Activated B cell treated with CpG ODN at 0.5 μM for 24 hours (primary cell): ENCODE measurements around the gene LBR. TPM values are rescaled to one million over a fixed set of nuclear protein-coding genes. Genes with fewer than 3 reads are reported as not detected.

ENCODE experiments used
- ATAC-seq: fragments of 200-7000 bp; cut with Tn5 transposase; one replicate; pipeline ENCODE4 v1.10.0; 2021; ENCODE audit warnings: low read depth, mild to moderate bottlenecking, moderate library complexity
- CTCF ChIA-PET: fragments of 350-600 bp; sonication (Branson Sonifier 250); formaldehyde crosslinking; loops from one replicate; lab custom pipeline; 2021; ENCODE audit warnings: antibody characterized with exemption; lab: Charles Lee
- POLR2A ChIA-PET: fragments of 350-600 bp; sonication (Branson Sonifier 250); formaldehyde crosslinking; loops from one replicate; lab custom pipeline; 2021; ENCODE audit warnings: antibody characterized with exemption; lab: Charles Lee
- DNase-seq: peaks from one replicate; pipeline ENCODE4 v3.0.0; 2022
- H3K27ac Mint-ChIP-seq: one replicate; pipeline ENCODE4 v1.8.0; 2020; ENCODE audit warnings: mixed read lengths
- H3K27me3 Mint-ChIP-seq: one replicate; pipeline ENCODE4 v1.8.0; 2021; ENCODE audit warnings: mixed read lengths
- H3K36me3 Mint-ChIP-seq: one replicate; pipeline ENCODE4 v1.8.0; 2021; ENCODE audit warnings: low read depth, mixed read lengths
- H3K4me1 Mint-ChIP-seq: one replicate; pipeline ENCODE4 v1.8.0; 2021; ENCODE audit warnings: mixed read lengths
- H3K4me3 Mint-ChIP-seq: one replicate; pipeline ENCODE4 v1.8.0; 2020; ENCODE audit warnings: mild to moderate bottlenecking, mixed read lengths
- H3K9me3 Mint-ChIP-seq: one replicate; pipeline ENCODE4 v1.8.0; 2020; ENCODE audit warnings: mixed read lengths
- CTCF ChIP-seq: fragments of 200-600 bp; IDR thresholded peaks from one replicate; pipeline ENCODE4 v1.8.0; 2022; ENCODE audit warnings: antibody characterized with exemption, mild to moderate bottlenecking
- intact Hi-C: fragments of 100-400 bp; cut with micrococcal nuclease; formaldehyde crosslinking; loops from one replicate; pipeline ENCODE4 v1.15.1; 2024
- total RNA-seq: library from RNA; stranded (reverse); gene quantifications from 2 replicates; pipeline ENCODE4 v1.2.3, GENCODE V29; 2022

The LBR gene
- total RNA-seq, 1 donor from 2014 or later, result 113 TPM

GRCh38 chr1:225380691-225381090 lies 47.1 kb downstream of the LBR start:
- ATAC-seq (no peak), DNase-seq (no peak)
- H3K27ac Mint-ChIP-seq, result no peak overlapping the region
- no peaks in the 10 kb centered on the region for H3K27me3 Mint-ChIP-seq
- intact Hi-C loops, result no loop called here
- POLR2A ChIA-PET, result no interaction called here
- TF ChIP-seq CTCF, result no peak
- H3K4me1 Mint-ChIP-seq, result no peaks in the 10 kb centered on the region
- H3K4me3 Mint-ChIP-seq, result no peak overlapping the region
- H3K9me3 Mint-ChIP-seq, result no peaks in the 10 kb centered on the region
- CTCF ChIA-PET, result no interaction called here
- no peaks in the 10 kb centered on the region for H3K36me3 Mint-ChIP-seq

DNA sequence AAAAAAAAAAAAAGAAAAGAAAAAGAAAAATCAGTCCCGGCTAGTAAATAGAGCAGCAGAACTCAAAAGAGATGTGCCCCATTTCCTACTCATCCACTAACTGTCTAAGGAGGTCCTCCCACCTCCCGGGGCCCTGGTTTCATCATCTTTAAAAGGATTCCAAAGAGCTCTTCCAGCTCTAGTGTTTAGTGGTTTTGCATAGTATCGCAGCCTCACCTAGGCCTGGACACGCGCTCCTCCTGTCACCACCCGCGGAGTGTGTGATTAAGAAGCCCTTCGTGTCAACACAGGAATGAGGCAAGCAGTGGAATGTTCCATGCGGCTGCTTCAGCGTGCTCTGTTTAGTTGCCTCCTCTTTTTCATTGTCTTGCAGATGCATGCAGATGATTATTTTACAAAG lies 49.0 kb downstream of the LBR start:
- no peaks in the 10 kb centered on the region for H3K27me3 Mint-ChIP-seq
- no peak for ATAC-seq
- intact Hi-C loops, result no loop called here
- DNase-seq, result no peak
- H3K27ac Mint-ChIP-seq, result no peak overlapping the region
- H3K36me3 Mint-ChIP-seq, result no peaks in the 10 kb centered on the region
- TF ChIP-seq CTCF, result no peak
- H3K4me3 Mint-ChIP-seq, result no peak overlapping the region
- ChIA-PET CTCF (no interaction called here), POLR2A (interaction anchor here (0.6 kb wide), 1 partner anchor 345 kb away, joined by 3 read pairs; no protein-coding TSS in a partner anchor)
- H3K9me3 Mint-ChIP-seq, result no peaks in the 10 kb centered on the region
- H3K4me1 Mint-ChIP-seq, result no peaks in the 10 kb centered on the region

DNA sequence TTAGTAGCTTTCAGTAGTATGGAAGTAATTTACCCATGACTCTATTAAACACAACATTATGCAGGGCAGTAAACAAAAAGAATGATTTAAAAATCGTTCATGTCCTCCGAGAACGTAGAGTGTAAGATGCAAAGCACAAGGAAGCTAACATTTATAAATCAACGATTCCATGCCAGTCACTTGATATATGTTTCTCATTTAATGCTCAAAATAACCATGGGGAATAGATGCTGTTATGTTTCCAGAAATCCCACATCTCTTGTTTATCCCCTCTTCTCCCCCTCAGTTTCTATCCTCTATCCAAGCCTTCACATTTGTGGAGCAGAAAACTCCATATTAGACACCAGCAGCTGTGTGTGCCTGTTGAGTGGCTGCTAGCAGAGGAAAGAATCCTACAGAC lies 52.8 kb downstream of the LBR start:
- DNase-seq (no peak), ATAC-seq (no peak)
- Mint-ChIP-seq H3K27me3 (no peaks in the 10 kb centered on the region), H3K27ac (no peak overlapping the region), H3K36me3 (no peaks in the 10 kb centered on the region), H3K4me1 (no peaks in the 10 kb centered on the region), H3K9me3 (no peaks in the 10 kb centered on the region), H3K4me3 (no peak overlapping the region)
- no peak for TF ChIP-seq CTCF
- intact Hi-C loops, result no loop called here
- CTCF ChIA-PET, result no interaction called here
- POLR2A ChIA-PET, result no interaction called here

DNA sequence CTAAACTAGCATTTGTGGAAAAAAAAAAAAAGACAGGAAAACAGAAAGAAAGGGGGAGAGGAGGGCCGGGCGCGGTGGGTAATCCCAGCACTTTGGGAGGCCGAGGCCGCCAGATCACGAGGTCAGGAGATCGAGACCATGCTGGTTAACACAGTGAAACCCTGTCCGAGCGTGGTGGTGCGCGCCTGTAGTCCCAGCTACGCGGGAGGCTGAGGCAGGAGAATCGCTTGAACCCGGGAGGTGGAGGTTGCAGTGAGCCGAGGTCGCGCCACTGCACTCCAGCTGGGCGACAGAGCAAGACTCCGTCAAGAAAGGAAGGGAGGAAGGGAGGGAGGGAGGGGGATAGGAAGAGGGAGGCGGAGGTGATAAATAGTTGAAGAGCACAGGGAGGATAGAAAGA lies 54.7 kb downstream of the LBR start:
- TF ChIP-seq CTCF, result no peak
- no peak for DNase-seq
- ChIA-PET CTCF (no interaction called here), POLR2A (interaction anchor here (0.6 kb wide), 1 partner anchor 935 kb away, joined by 3 read pairs; no protein-coding TSS in a partner anchor)
- Mint-ChIP-seq H3K27ac (no peak overlapping the region), H3K36me3 (no peaks in the 10 kb centered on the region), H3K4me3 (no peak overlapping the region), H3K9me3 (no peaks in the 10 kb centered on the region), H3K27me3 (no peaks in the 10 kb centered on the region), H3K4me1 (no peaks in the 10 kb centered on the region)
- intact Hi-C loops, result no loop called here
- no peak for ATAC-seq

DNA sequence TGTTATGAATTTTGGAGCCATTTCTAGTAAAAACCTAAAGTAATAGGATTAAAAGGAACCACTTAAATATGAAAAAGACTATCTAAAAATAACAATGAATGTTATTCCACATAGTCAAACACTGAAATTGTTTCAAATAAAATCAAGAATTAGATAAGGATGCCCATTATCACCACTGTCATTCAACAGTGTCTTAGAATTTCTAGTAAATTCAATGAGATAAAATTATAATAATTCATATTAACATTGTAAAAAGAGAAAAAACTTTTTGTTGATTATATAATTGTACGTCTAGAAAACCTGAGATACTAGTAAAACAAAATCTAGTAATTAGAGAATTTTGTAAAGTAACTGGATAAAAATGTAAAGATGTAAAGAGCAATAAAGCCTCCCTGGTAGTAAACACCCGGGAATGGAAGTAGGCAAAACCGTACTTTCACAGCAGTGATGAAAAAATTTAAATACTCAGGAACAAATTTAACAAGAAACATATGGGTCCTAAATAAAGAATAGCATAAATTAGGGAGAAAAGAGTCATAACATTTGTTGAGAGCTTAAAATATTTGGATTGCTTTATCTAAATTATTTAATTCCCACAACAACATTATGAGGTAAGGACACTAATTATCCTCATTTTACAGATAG lies 56.4 kb downstream of the LBR start:
- POLR2A ChIA-PET, result no interaction called here
- ATAC-seq, result no peak

More for the DNA sequence above, 56.4 kb downstream of the LBR start:
- CTCF ChIA-PET, result no interaction called here
- H3K27me3 Mint-ChIP-seq, result no peaks in the 10 kb centered on the region
- H3K27ac Mint-ChIP-seq, result no peak overlapping the region
- H3K9me3 Mint-ChIP-seq, result no peaks in the 10 kb centered on the region
- no peaks in the 10 kb centered on the region for H3K36me3 Mint-ChIP-seq
- no peak for TF ChIP-seq CTCF
- DNase-seq, result no peak
- intact Hi-C loops, result no loop called here
- no peak overlapping the region for H3K4me3 Mint-ChIP-seq
- no peaks in the 10 kb centered on the region for H3K4me1 Mint-ChIP-seq
